ENCODE data around the gene ARHGEF7. TPM values are rescaled to one million over a fixed set of nuclear protein-coding genes. Genes with fewer than 3 reads are reported as not detected.

Gene ARHGEF7
- total RNA-seq, 4 donors from 2014 or later, result 88.7 to 119 (median 110) TPM

DNA sequence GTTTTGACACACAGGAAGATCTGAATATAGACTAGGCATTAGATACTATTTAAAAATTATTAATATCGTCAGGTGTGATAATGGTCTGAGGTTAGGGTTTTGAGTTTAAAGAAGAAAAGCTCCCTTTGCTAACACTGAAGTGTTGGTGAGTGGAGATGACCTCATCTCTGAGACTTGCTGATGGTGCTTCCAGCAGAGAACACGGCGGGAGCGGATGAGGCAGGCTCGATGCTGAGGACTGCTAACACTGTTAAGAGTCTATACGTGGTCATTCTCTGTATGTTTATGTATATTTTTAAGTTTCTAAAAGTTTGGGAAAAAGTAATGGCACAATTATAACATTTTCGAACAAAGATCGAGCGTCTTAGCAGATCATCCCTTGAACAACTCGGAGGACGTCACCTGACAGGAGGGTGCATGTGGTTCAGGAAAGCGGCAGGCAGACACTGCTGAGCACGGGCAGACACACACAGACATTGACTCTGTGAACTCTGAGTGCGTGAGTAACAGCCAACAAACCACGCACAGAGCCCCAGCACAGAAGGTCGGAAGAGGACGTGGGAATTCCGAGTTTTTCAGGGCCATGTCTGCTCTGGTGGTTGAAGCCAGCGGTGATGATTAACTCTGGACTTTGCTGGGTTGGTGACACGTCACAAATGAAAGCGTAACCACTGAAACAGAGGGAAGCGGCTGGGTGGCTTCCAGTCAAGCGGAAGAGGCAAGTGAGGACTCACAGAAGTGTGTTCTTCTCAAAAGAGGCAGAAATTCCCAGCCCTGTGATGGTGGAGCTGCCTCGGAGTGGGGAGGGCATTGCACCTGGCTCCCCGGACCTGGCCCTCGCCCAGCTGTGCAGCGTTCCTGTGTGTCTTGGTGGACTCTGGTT, 113.4 kb downstream of the ARHGEF7 start:
- 84 to 85% methylated on average over 27 of the region's 27 CpGs for WGBS, 2 donors
- peaks cover 0 to 65% (median 4%) of the 10 kb centered on the region in 4 donors for H3K4me1 ChIP-seq
- H3K9me3 ChIP-seq, result no peaks in the 10 kb centered on the region
- no peaks in the 10 kb centered on the region for H3K27me3 ChIP-seq
- H3K27ac ChIP-seq, result no peak overlapping the region
- no peak overlapping the region for H3K4me3 ChIP-seq
- DNase-seq (ENCODE audit: low spot score in 2 of 2), result no peak
- peaks cover 0 to 19% (median 0%) of the 10 kb centered on the region in 3 donors for H3K36me3 ChIP-seq
- TF ChIP-seq CTCF (IDR thresholded peaks at IDR 0.05) (no peak), EP300 (IDR thresholded peaks at IDR 0.05) (peak in 1 of 2 donors; percentile 13), POLR2A (IDR thresholded peaks at IDR 0.05) (no peak)

DNA sequence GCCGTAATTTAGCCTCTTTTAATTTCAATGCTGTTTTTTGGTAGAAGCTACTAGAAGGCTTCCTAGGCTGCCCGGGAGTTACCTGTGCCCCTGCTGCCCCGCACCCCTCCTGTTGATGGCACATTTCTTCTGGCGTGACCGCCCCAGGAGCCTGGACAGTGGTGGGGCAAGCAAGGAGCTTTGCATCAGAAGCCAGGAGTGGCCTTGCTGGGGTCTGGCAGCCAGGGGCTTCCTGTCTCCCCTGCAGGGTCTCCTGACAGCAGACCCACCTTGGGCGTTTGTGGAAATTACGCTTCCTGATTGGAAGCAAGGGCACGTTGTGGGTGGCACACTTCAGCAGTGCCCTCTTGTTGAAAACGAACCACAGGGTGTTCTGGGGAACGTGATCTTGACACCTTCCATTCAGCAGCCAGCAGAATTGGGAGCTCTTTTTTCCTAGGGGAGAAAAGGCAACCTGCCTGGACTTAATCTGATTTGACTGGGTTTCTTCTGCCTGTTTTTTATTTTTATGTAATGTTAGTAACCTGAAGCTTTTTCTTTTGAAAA, 115.3 kb downstream of the ARHGEF7 start:
- 70 to 74% methylated on average over 10 of the region's 10 CpGs for WGBS, 2 donors
- no peak overlapping the region for H3K27ac ChIP-seq
- H3K4me3 ChIP-seq, result no peak overlapping the region
- peaks cover 0 to 48% (median 4%) of the 10 kb centered on the region in 4 donors for H3K4me1 ChIP-seq
- TF ChIP-seq POLR2A (IDR thresholded peaks at IDR 0.05) (no peak), EP300 (IDR thresholded peaks at IDR 0.05) (no peak), CTCF (IDR thresholded peaks at IDR 0.05) (no peak)
- no peak for DNase-seq (ENCODE audit: low spot score in 2 of 2)
- H3K9me3 ChIP-seq, result no peaks in the 10 kb centered on the region
- H3K27me3 ChIP-seq, result no peaks in the 10 kb centered on the region
- H3K36me3 ChIP-seq, result peaks cover 0 to 34% (median 0%) of the 10 kb centered on the region in 3 donors

DNA sequence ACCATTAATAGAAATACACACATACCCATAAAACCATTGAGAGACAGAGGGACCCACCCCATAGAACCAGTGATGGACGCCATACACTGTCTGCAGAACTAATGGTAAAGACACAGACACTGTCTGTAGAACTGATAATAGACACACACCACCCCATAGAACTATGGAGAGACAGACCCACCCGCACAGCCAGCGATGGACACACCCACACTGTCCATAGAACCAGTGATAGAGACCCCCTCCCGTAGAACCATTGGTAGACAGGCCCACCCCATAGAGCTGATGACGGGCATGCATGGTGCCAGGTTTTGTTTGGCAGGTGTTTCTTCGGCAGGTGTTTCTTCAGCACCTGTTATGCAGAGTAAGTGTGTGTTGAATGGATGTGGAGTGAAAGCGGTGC, 117.1 kb downstream of the ARHGEF7 start:
- Histone ChIP-seq H3K27ac (peak overlapping the region in 2 of 4 donors; percentile 31 to 52), H3K36me3 (peaks cover 0 to 50% (median 0%) of the 10 kb centered on the region in 3 donors), H3K4me1 (peaks cover 0 to 38% (median 2%) of the 10 kb centered on the region in 4 donors), H3K27me3 (no peaks in the 10 kb centered on the region), H3K9me3 (no peaks in the 10 kb centered on the region), H3K4me3 (no peak overlapping the region)
- TF ChIP-seq POLR2A (IDR thresholded peaks at IDR 0.05), result no peak
- no peak for TF ChIP-seq CTCF (IDR thresholded peaks at IDR 0.05)
- no peak for TF ChIP-seq EP300 (IDR thresholded peaks at IDR 0.05)
- 95 to 97% methylated on average over 7 of the region's 7 CpGs for WGBS, 2 donors
- DNase-seq (ENCODE audit: low spot score in 2 of 2), result no peak

DNA sequence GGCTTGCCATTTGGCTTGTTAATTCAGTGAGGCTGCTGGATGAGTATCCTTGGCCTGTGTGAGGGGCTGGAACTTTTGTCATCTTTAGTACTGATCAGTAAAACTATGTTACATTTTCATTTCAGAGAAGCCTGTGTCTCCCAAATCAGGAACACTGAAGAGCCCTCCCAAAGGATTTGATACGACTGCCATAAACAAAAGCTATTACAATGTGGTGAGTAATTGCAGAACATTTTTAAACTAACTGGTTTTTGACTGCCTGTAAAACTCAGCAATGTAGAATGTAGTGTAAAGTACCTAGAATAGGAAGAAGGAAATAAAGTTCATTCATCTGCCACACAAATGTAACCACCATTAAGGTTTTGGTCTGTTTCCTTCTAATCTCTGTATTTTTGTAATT, 118.0 kb downstream of the ARHGEF7 start:
- Histone ChIP-seq H3K9me3 (no peaks in the 10 kb centered on the region), H3K36me3 (peaks cover 0 to 47% (median 0%) of the 10 kb centered on the region in 3 donors), H3K4me3 (no peak overlapping the region), H3K27me3 (no peaks in the 10 kb centered on the region), H3K27ac (peak overlapping the region in 2 of 4 donors; percentile 31 to 52), H3K4me1 (peaks cover 0 to 35% (median 2%) of the 10 kb centered on the region in 4 donors)
- DNase-seq (ENCODE audit: low spot score in 2 of 2), result no peak
- WGBS, 2 donors, result 19 to 22% methylated on average over 1 of the region's 1 CpG
- TF ChIP-seq EP300 (IDR thresholded peaks at IDR 0.05) (no peak), CTCF (IDR thresholded peaks at IDR 0.05) (no peak), POLR2A (IDR thresholded peaks at IDR 0.05) (no peak)
